Measurements from ENCODE around the gene PLEKHJ1.

- TF ChIP-seq CTCF (IDR thresholded peaks at IDR 0.05) (no peak), EP300 (IDR thresholded peaks at IDR 0.05; ENCODE audit: borderline replicate concordance in 1 of 2, low read depth in 1 of 2, low read length in 1 of 2) (no peak), NFIC (IDR thresholded peaks at IDR 0.05; ENCODE audit: borderline replicate concordance) (no peak), RFX5 (IDR thresholded peaks at IDR 0.05; ENCODE audit: low read length) (no peak), SIN3A (IDR thresholded peaks at IDR 0.05; ENCODE audit: borderline replicate concordance, low read depth, low read length) (no peak), RAD21 (IDR thresholded peaks at IDR 0.05; ENCODE audit: low read length) (no peak), POLR2AphosphoS5 (IDR thresholded peaks at IDR 0.05; ENCODE audit: low read depth, low read length) (no peak), REST (IDR thresholded peaks at IDR 0.05; ENCODE audit: low read depth, low read length) (no peak), ZBTB33 (IDR thresholded peaks at IDR 0.05; ENCODE audit: borderline replicate concordance, low read depth) (no peak)
Measured at GRCh38 chr19:2242092-2242537, 6.0 kb upstream of the PLEKHJ1 start.
